GM12891 (cell line): ENCODE results near the gene CHST10. TPM values are rescaled to one million over a fixed set of nuclear protein-coding genes. Genes with fewer than 3 reads are reported as not detected.
"Not testable (repeated sequence)": the region's sequence is repeated elsewhere in the genome, so short reads cannot be mapped to it uniquely, and the experiment has no call there.

Experiments used
- DNase-seq: peaks from one replicate; pipeline ENCODE4 v3.0.0; 2011; ENCODE audit warnings: low spot score; ENCODE audit not compliant: insufficient read length
- FAIRE-seq: peaks from 2 replicates; lab custom pipeline; 2011; peaks lifted over from hg19 to GRCh38; lab: Jason Lieb, UNC
- PAX5 ChIP-seq: IDR thresholded peaks from 2 replicates; pipeline ENCODE4 v1.6.1; 2011; ENCODE audit warnings: low read length, moderate library complexity, mild to moderate bottlenecking; ENCODE audit not compliant: insufficient read depth, severe bottlenecking
- POLR2A ChIP-seq: IDR thresholded peaks from 2 replicates; pipeline ENCODE4 v1.6.1; 2011; ENCODE audit warnings: low read depth, low read length, control low read depth
- POLR2AphosphoS5 ChIP-seq: IDR thresholded peaks from 2 replicates; pipeline ENCODE4 v1.6.1; 2011; ENCODE audit warnings: low read depth, low read length, control low read depth
- POU2F2 ChIP-seq: IDR thresholded peaks from 2 replicates; pipeline ENCODE4 v1.6.1; 2011; ENCODE audit warnings: low read depth, mild to moderate bottlenecking, control low read depth, low read length, moderate library complexity
- SPI1 ChIP-seq: IDR thresholded peaks from 2 replicates; pipeline ENCODE4 v1.6.1; 2011; ENCODE audit warnings: low read depth, low read length, control low read depth
- TAF1 ChIP-seq: IDR thresholded peaks from 2 replicates; pipeline ENCODE4 v1.6.1; 2011; ENCODE audit warnings: low read depth, low read length, control low read depth
- polyA plus RNA-seq: library from polyadenylated mRNA; unstranded; fragments of >200 nt; gene quantifications from one replicate; pipeline ENCODE4 v1.2.1, GENCODE V29; 2012; ENCODE audit warnings: low read depth, missing spikeins, inconsistent platforms; ENCODE audit not compliant: missing spikeins

CHST10 gene, protein sequence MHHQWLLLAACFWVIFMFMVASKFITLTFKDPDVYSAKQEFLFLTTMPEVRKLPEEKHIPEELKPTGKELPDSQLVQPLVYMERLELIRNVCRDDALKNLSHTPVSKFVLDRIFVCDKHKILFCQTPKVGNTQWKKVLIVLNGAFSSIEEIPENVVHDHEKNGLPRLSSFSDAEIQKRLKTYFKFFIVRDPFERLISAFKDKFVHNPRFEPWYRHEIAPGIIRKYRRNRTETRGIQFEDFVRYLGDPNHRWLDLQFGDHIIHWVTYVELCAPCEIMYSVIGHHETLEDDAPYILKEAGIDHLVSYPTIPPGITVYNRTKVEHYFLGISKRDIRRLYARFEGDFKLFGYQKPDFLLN
- polyA plus RNA-seq: 9.6 TPM

GRCh38 chr2:100416935-100417710 is at the start of gene CHST10:
CHST10 (minus strand) TSS chr2:100417668; CDS start chr2:100406675, 10,993 bp downstream.
- DNase-seq (peak; percentile 84), FAIRE-seq (peak; percentile 87)
- TF ChIP-seq PAX5: no peak
- TF ChIP-seq POU2F2: no peak
- TF ChIP-seq POLR2AphosphoS5: no peak
- TF ChIP-seq POLR2A: 0 out of 2 replicates have a peak, but pooled peaks have one; percentile 34
- TF ChIP-seq TAF1: no peak
- no peak for TF ChIP-seq SPI1

DNA sequence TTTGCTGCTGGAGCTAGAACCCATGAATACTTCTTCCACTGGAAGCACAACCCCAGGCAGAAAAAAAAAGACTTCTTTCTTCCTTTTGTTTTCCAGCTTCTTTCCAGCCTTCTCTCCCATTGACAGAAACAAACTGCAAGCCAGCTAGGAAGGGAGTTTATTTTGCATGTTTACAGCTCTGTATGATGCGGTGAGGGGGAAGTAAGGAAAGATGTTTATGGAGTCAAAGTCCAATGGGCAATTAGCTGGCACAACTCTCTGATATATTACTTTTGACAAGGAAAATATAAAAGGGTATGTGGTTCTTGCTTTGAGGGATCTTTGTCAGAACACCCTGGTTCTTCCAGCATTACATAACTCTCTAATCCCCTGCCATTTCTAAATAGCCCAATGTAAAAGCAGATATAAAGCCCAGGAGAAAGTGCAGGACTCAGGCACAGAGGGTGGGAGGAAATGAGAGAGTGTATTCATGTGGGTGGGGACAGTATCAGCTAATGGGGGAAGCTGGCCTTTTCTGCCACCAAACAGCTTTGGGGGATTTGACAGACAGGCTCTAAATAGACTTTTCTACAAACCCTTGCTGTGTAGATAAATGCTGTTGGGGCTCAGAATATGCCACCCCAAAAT is 43.5 kb upstream of the CHST10 start:
- DNase-seq: no peak

DNA sequence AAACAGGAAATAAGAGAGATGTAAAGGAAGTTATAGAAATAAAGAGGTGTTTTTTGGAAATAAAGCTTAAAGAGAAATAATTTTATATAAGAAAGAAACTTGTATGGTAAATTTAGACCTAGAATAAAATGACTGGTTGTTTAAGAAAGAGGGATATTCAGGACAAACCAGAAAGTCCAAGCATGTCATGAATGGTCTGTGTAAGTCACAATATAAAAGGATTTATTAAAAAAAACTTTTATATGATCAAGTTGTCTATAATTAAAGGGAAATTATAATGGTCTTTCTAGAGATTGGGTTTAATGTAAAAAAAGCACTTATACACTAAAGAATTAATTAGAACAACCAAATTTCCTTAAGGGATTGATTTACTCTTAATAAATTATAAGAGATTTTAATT is 38.9 kb upstream of the CHST10 start:
- DNase-seq: not testable (repeated sequence)

More for the DNA sequence above, 43.5 kb upstream of the CHST10 start:
- FAIRE-seq: no peak
- TF ChIP-seq TAF1 (no peak), POLR2AphosphoS5 (no peak), POLR2A (no peak), PAX5 (no peak), POU2F2 (no peak), SPI1 (no peak)

DNA sequence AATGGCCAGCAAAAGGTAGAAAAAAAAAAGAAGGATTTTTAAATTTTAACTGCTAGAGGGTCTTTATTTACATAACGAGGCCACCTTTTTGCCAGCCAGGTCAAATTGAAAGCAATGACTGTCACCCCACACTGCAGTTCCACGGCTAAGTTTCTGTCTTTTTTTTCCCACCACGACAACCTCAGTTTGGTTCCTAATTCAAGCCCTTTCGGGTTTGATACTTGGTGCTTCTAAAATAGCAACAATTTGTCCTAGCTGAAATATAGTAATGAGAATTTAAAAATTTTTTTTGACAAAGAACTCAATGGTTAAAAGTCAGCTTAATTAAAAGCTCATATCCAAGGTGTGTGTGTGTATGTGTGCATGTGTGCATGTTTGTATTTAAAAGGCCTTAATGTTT is 36.4 kb upstream of the CHST10 start:
- TF ChIP-seq PAX5 (peak; percentile 78), POU2F2 (no peak; the same call in 1 of the 2 replicates), POLR2AphosphoS5 (no peak), SPI1 (no peak), TAF1 (no peak), POLR2A (no peak)
- FAIRE-seq (no peak), DNase-seq (no peak)

More for the DNA sequence above, 38.9 kb upstream of the CHST10 start:
- FAIRE-seq: not testable (repeated sequence)

DNA sequence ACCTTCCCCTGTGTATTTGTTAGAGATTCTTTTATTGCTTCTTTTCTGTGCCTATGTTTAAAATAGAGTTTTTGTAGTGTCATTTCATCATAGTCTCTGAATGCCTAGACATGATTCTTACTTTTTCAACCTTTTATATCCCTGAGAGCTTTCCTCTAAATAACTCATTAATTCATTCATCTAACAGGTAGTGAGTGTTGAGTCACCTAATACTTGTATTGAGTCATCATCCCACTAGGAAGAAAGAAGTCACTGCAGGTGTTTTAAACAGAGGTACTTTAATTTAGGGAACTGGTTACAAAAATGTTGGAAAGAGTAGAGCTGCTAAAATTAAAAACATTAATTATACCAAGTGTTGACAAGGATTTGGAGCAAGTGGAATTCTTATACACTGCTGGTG is 34.3 kb upstream of the CHST10 start:
- DNase-seq (no peak), FAIRE-seq (no peak)
- no peak for TF ChIP-seq POU2F2
- no peak for TF ChIP-seq SPI1
- no peak for TF ChIP-seq POLR2AphosphoS5
- no peak for TF ChIP-seq PAX5
- no peak for TF ChIP-seq POLR2A
- TF ChIP-seq TAF1: no peak

GRCh38 chr2:100451092-100451491 is 33.6 kb upstream of the CHST10 start:
- FAIRE-seq (no peak), DNase-seq (no peak)
- TF ChIP-seq TAF1 (no peak), SPI1 (no peak), POLR2AphosphoS5 (no peak), POU2F2 (no peak), POLR2A (no peak), PAX5 (no peak)

DNA sequence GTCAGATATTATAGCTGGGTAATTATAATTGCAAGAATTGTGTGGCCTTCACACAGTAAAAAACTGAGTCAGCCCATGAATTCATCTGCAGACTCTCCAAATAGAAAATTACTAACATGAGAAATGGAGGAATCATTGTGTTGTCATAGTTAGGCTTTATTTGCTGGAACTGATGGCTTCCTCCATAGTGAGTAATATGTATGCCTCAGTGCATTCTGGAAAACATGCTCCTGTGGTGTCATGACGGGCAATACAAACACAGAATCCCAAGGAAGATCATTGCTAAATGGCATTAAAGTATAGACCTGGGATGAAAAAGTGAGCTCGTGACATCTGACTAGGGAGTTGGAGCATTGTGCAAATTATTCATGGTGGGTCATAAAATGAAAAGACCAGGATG is 29.2 kb upstream of the CHST10 start:
- TF ChIP-seq SPI1: no peak
- no peak for TF ChIP-seq TAF1
- no peak for TF ChIP-seq PAX5
- no peak for TF ChIP-seq POLR2AphosphoS5
- no peak for TF ChIP-seq POU2F2
- TF ChIP-seq POLR2A: no peak
- no peak for FAIRE-seq
- no peak for DNase-seq

GRCh38 chr2:100437751-100438150 is 20.3 kb upstream of the CHST10 start:
- FAIRE-seq: no peak
- no peak for DNase-seq
- no peak for TF ChIP-seq TAF1
- no peak for TF ChIP-seq POU2F2
- no peak for TF ChIP-seq PAX5
- no peak for TF ChIP-seq POLR2A
- no peak for TF ChIP-seq POLR2AphosphoS5
- TF ChIP-seq SPI1: no peak

DNA sequence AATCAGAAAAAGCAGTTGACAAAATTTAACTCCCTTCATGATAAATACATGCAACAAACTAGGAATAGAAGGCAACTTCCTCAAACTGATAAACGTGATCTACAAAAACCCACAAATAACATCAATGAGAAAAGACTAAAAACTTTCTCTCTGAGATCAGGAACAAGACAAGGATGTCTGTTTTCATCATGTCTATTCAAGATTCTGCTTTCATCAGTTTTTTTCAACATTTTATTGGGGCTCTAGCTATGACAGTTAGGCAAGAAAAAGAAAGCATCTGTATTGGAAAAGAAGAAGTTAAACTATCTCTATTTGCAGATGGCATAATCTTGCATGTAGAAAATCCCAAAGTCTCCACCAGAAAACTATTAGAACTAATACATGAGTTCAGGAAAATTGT is 12.3 kb upstream of the CHST10 start:
- no peak for DNase-seq
- no peak for FAIRE-seq
- TF ChIP-seq POLR2A (no peak), TAF1 (no peak), PAX5 (no peak), POLR2AphosphoS5 (no peak), POU2F2 (no peak), SPI1 (no peak)
